Measurements from ENCODE around the gene NUP188.

GRCh38 chr9:128983536-128983935, 36.0 kb downstream of the NUP188 start:
- TF ChIP-seq CTCF (conservative IDR thresholded peaks at IDR 0.05 in 1 of 2, IDR thresholded peaks at IDR 0.05 in 1 of 2; ENCODE audit: low read depth in 1 of 2, low read length in 2 of 2) (no peak), EZH2 (IDR thresholded peaks at IDR 0.05; ENCODE audit: low read length, missing control alignments) (no peak)
